H1 (cell line): ENCODE results near the gene GPS2. TPM values are rescaled to one million over a fixed set of nuclear protein-coding genes. Genes with fewer than 3 reads are reported as not detected.

Experiments used
- CTCF ChIA-PET: fragments of 300-600 bp; sonication (Branson Sonifier 250); formaldehyde crosslinking; loops from one replicate; lab custom pipeline; 2021; ENCODE audit not compliant: partially characterized antibody; lab: Charles Lee
- POLR2A ChIA-PET: fragments of 300-600 bp; sonication (Branson Sonifier 250); formaldehyde crosslinking; loops from one replicate; lab custom pipeline; 2021; ENCODE audit warnings: inconsistent platforms; ENCODE audit not compliant: partially characterized antibody; lab: Charles Lee
- DNase-seq, 2 experiments: peaks; one replicate each; pipeline versions ENCODE4 v3.0.0 to v3.0.0-alpha.2; 2010 to 2022; ENCODE audit warnings: low spot score in 2 of 2, low read depth in 1 of 2, mixed read lengths in 1 of 2
- FAIRE-seq: peaks from 2 replicates; lab custom pipeline; 2011; peaks lifted over from hg19 to GRCh38; lab: Jason Lieb, UNC
- H2AFZ ChIP-seq: 2 replicates; pipeline ENCODE4 v1.8.1; 2012; ENCODE audit warnings: low read length, inconsistent platforms
- H2AK5ac ChIP-seq: 2 replicates; pipeline ENCODE4 v1.6.1; 2013; ENCODE audit warnings: low read depth, low read length
- H2BK120ac ChIP-seq: replicated peaks from 2 replicates; pipeline ENCODE3; 2013; ENCODE audit warnings: low read depth, low read length, inconsistent platforms
- H2BK12ac ChIP-seq: 2 replicates; pipeline ENCODE4 v1.6.1; 2013; ENCODE audit warnings: low read depth, low read length
- H2BK15ac ChIP-seq: 2 replicates; pipeline ENCODE4 v1.6.1; 2013; ENCODE audit warnings: low read length
- H2BK20ac ChIP-seq: 2 replicates; pipeline ENCODE4 v1.6.1; 2013; ENCODE audit warnings: low read length
- H2BK5ac ChIP-seq: 2 replicates; pipeline ENCODE4 v1.6.1; 2013; ENCODE audit warnings: low read depth, low read length
- H3K14ac ChIP-seq: 2 replicates; pipeline ENCODE4 v1.6.1; 2013; ENCODE audit warnings: inconsistent platforms; ENCODE audit not compliant: insufficient read length
- H3K18ac ChIP-seq: 2 replicates; pipeline ENCODE4 v1.6.1; 2013; ENCODE audit warnings: low read length; ENCODE audit errors: extremely low read depth
- H3K23ac ChIP-seq: 2 replicates; pipeline ENCODE4 v1.6.1; 2013; ENCODE audit warnings: inconsistent platforms; ENCODE audit not compliant: insufficient read length
- H3K23me2 ChIP-seq: 2 replicates; pipeline ENCODE4 v1.6.1; 2013; ENCODE audit warnings: low read depth, low read length
- H3K27ac ChIP-seq: 2 replicates; pipeline ENCODE4 v1.6.1; 2011; ENCODE audit warnings: low read depth, low read length, inconsistent platforms
- H3K27me3 ChIP-seq, 4 experiments: replicated peaks in 1 of 4; 1 replicate in 1 of 4; 2 replicates in 3 of 4; pipeline versions ENCODE4 v1.6.1 to v1.8.1; 2011 to 2013; ENCODE audit warnings: low read length in 3 of 4, mild to moderate bottlenecking in 3 of 4, inconsistent platforms in 2 of 4, mixed read lengths in 2 of 4, moderate library complexity in 1 of 4; ENCODE audit not compliant: control insufficient read depth in 3 of 4, insufficient read depth in 3 of 4; ENCODE audit errors: extremely low read depth in 1 of 4
- H3K36me3 ChIP-seq, 4 experiments: 2 replicates each; pipeline versions ENCODE4 v1.6.1 to v1.8.1; 2011 to 2013; ENCODE audit warnings: mild to moderate bottlenecking in 4 of 4, low read length in 3 of 4, moderate library complexity in 2 of 4, control low read depth in 1 of 4, inconsistent platforms in 1 of 4; ENCODE audit not compliant: insufficient read depth in 4 of 4, control insufficient read depth in 2 of 4
- H3K4ac ChIP-seq: replicated peaks from 2 replicates; pipeline ENCODE3; 2013; ENCODE audit warnings: low read length, low read depth, mixed read lengths, inconsistent platforms; ENCODE audit not compliant: insufficient read length
- H3K4me1 ChIP-seq, 4 experiments: replicated peaks in 1 of 4; 1 replicate in 1 of 4; 2 replicates in 3 of 4; pipeline versions ENCODE4 v1.6.1 to v1.8.1; 2011 to 2013; ENCODE audit warnings: low read length in 3 of 4, inconsistent platforms in 2 of 4, mixed read lengths in 1 of 4; ENCODE audit not compliant: insufficient read depth in 4 of 4, control insufficient read depth in 3 of 4
- H3K4me2 ChIP-seq, 2 experiments: 2 replicates each; pipeline versions ENCODE4 v1.6.1 to v1.8.1; 2011 to 2013; ENCODE audit warnings: low read depth in 2 of 2, low read length in 2 of 2, control low read depth in 1 of 2, inconsistent platforms in 1 of 2, mild to moderate bottlenecking in 1 of 2; ENCODE audit not compliant: insufficient read depth in 1 of 2
- H3K4me3 ChIP-seq, 4 experiments: fragments of 200-600, 300-600 bp in 1 of 4; sonication (generic), shearing (Covaris generic), sonication (Bioruptor Twin) in 1 of 4; 2 replicates each; pipeline versions ENCODE4 v1.5.1 to v1.8.1; 2011 to 2016; ENCODE audit warnings: low read length in 4 of 4, low read depth in 3 of 4, control low read depth in 2 of 4, inconsistent platforms in 2 of 4, mild to moderate bottlenecking in 2 of 4, mixed read lengths in 1 of 4, moderate library complexity in 1 of 4; ENCODE audit not compliant: insufficient read depth in 2 of 4; ENCODE audit errors: extremely low read depth in 1 of 4
- H3K56ac ChIP-seq: replicated peaks from 2 replicates; pipeline ENCODE3; 2013; ENCODE audit warnings: low read depth, mild to moderate bottlenecking, mixed read lengths, low read length, inconsistent platforms; ENCODE audit not compliant: insufficient read length
- H3K79me1 ChIP-seq: 2 replicates; pipeline ENCODE4 v1.6.1; 2013; ENCODE audit warnings: low read depth, low read length, control low read depth
- H3K79me2 ChIP-seq, 2 experiments: 2 replicates each; pipeline versions ENCODE4 v1.6.1 to v1.8.1; 2012 to 2013; ENCODE audit warnings: low read length in 2 of 2, mild to moderate bottlenecking in 2 of 2, inconsistent platforms in 1 of 2; ENCODE audit not compliant: insufficient read depth in 2 of 2, control insufficient read depth in 1 of 2
- H3K9ac ChIP-seq, 4 experiments: replicated peaks in 1 of 4; 1 replicate in 1 of 4; 2 replicates in 3 of 4; pipeline versions ENCODE4 v1.6.1 to v1.8.1; 2011 to 2013; ENCODE audit warnings: low read depth in 3 of 4, low read length in 3 of 4, control low read depth in 2 of 4, mild to moderate bottlenecking in 2 of 4, moderate library complexity in 2 of 4, inconsistent platforms in 1 of 4; ENCODE audit errors: extremely low read depth in 1 of 4
- H3K9me3 ChIP-seq, 2 experiments: 2 replicates each; pipeline versions ENCODE4 v1.6.1 to v1.8.1; 2012 to 2013; ENCODE audit warnings: mild to moderate bottlenecking in 2 of 2, moderate library complexity in 2 of 2, control low read depth in 1 of 2, inconsistent platforms in 1 of 2, low read depth in 1 of 2, low read length in 1 of 2, mixed read lengths in 1 of 2; ENCODE audit not compliant: insufficient read depth in 2 of 2
- H4K20me1 ChIP-seq, 2 experiments: replicated peaks in 1 of 2; 2 replicates each; pipeline versions ENCODE3 to v1.8.1; 2011 to 2013; ENCODE audit warnings: inconsistent platforms in 2 of 2, low read length in 2 of 2, mild to moderate bottlenecking in 1 of 2; ENCODE audit not compliant: insufficient read depth in 2 of 2, control insufficient read depth in 1 of 2
- H4K5ac ChIP-seq: 2 replicates; pipeline ENCODE4 v1.6.1; 2013; ENCODE audit warnings: low read length, low read depth, mixed read lengths, inconsistent platforms; ENCODE audit not compliant: insufficient read length
- H4K8ac ChIP-seq: 2 replicates; pipeline ENCODE4 v1.8.0; 2013; ENCODE audit warnings: mild to moderate bottlenecking, moderate library complexity, low read length, inconsistent platforms; ENCODE audit not compliant: insufficient read depth; ENCODE audit errors: extremely low read depth
- H4K91ac ChIP-seq: replicated peaks from 2 replicates; pipeline ENCODE3; 2013; ENCODE audit warnings: low read length, mixed read lengths, inconsistent platforms; ENCODE audit not compliant: insufficient read length
- CHD1 ChIP-seq: IDR thresholded peaks from 2 replicates; pipeline ENCODE4 v1.6.1; 2012; ENCODE audit warnings: low read depth, low read length, improper control_type of control experiment
- CTCF ChIP-seq, 3 experiments: IDR thresholded peaks; 1 replicate in 2 of 3; 2 replicates in 1 of 3; pipeline versions ENCODE4 v1.5.1 to v1.6.1; 2011; ENCODE audit warnings: low read length in 3 of 3, mild to moderate bottlenecking in 3 of 3, inconsistent platforms in 2 of 3, low read depth in 1 of 3, moderate library complexity in 1 of 3; ENCODE audit not compliant: insufficient read depth in 1 of 3; ENCODE audit errors: control extremely low read depth in 1 of 3
- GABPA ChIP-seq: IDR thresholded peaks from 2 replicates; pipeline ENCODE4 v1.6.1; 2011; ENCODE audit warnings: mild to moderate bottlenecking, low read length, moderate library complexity, borderline replicate concordance; ENCODE audit not compliant: insufficient read depth
- HDAC6 ChIP-seq: IDR thresholded peaks from one replicate; pipeline ENCODE4 v1.7.1; 2012; ENCODE audit warnings: low read depth, mild to moderate bottlenecking, inconsistent platforms, low read length, moderate library complexity
- KDM1A ChIP-seq: fragments of 200-600, 300-600 bp; sonication (generic); IDR thresholded peaks from 2 replicates; pipeline ENCODE4 v1.7.1; 2016; ENCODE audit warnings: mild to moderate bottlenecking, low read length, borderline replicate concordance
- KDM4A ChIP-seq: IDR thresholded peaks from one replicate; pipeline ENCODE4 v1.7.1; 2012; ENCODE audit warnings: low read depth, mild to moderate bottlenecking, moderate library complexity, low read length, inconsistent platforms; ENCODE audit not compliant: severe bottlenecking
- KDM5A ChIP-seq: fragments of 200-600 bp; IDR thresholded peaks from 2 replicates; pipeline ENCODE4 v1.7.1; 2012; ENCODE audit warnings: mild to moderate bottlenecking, low read length, inconsistent platforms, mixed read lengths
- MAFK ChIP-seq: IDR thresholded peaks from 2 replicates; pipeline ENCODE4 v1.6.1; 2012; ENCODE audit warnings: low read depth, mild to moderate bottlenecking, improper control_type of control experiment, low read length
- POLR2A ChIP-seq, 2 experiments: IDR thresholded peaks; 1 replicate in 1 of 2; 2 replicates in 1 of 2; pipeline ENCODE4 v1.6.1; 2011; ENCODE audit warnings: low read depth in 2 of 2, low read length in 2 of 2, mild to moderate bottlenecking in 2 of 2; ENCODE audit errors: control extremely low read depth in 1 of 2
- POLR2AphosphoS5 ChIP-seq: IDR thresholded peaks from 2 replicates; pipeline ENCODE4 v1.6.1; 2011; ENCODE audit warnings: low read depth, low read length
- whole genome bisulfite sequencing, 2 experiments: shearing (Covaris generic) in 1 of 2; methylation state at CpG; one replicate each; pipeline versions ENCODE4 v1.1.6 to v1.1.7; 2013 to 2015; ENCODE audit warnings: low lambda C conversion rate in 2 of 2, mixed read lengths in 2 of 2, inconsistent platforms in 1 of 2, low coverage in 1 of 2, missing lambda C conversion rate in 1 of 2; ENCODE audit not compliant: insufficient replicate concordance in 2 of 2, insufficient coverage in 1 of 2, insufficient read length in 1 of 2; ENCODE audit errors: extremely low coverage in 1 of 2, missing lambda C conversion rate in 1 of 2; 5-methylcytosine and 5-hydroxymethylcytosine counted together
- polyA plus RNA-seq, 7 experiments: library from polyadenylated mRNA; depleted of rRNA in 3 of 7; stranded (reverse) in 5 of 7; unstranded in 2 of 7; fragments of >200 nt in 5 of 7; fragments of 200-250 nt in 2 of 7; gene quantifications; 1 replicate in 5 of 7; 2 replicates in 1 of 7; 4 replicates in 1 of 7; pipeline versions ENCODE4 v1.2.1 to v1.2.3, GENCODE V29; 2011 to 2013; ENCODE audit warnings: missing spikeins in 2 of 7, mixed read lengths in 2 of 7
- total RNA-seq: library from RNA; stranded (reverse); fragmentation: NEBNext Ultra II Directional; extraction: Animal tissue kit (Norgen Biotek cat#: 25700); gene quantifications from 2 replicates; pipeline ENCODE4 v1.2.1, GENCODE V29; 2021

GPS2 gene
- total and polyA plus RNA-seq, 2 of the 8 experiments (the other 6 are each of a cell fraction or from before 2014, with no cell fraction given), result 67.0 to 152 TPM

GRCh38 chr17:7289256-7290032 is 25.7 kb downstream of the GPS2 start:
- POLR2A ChIA-PET, result interaction anchor here (0.6 to 6.7 kb wide), 12 partner anchors 8 to 842 kb away, joined by 3 to 94 read pairs (median 4); partner anchors contain the start of genes CLDN7, CTDNEP1, ELP5 and GABARAP
- no peaks in the 10 kb centered on the region; a peak in 2 of 7 replicates for H3K27me3 ChIP-seq
- no peak overlapping the region for H4K8ac ChIP-seq
- no peak overlapping the region for H2BK120ac ChIP-seq
- no peak overlapping the region for H3K9ac ChIP-seq
- no peak overlapping the region for H3K18ac ChIP-seq
- no peak overlapping the region for H4K5ac ChIP-seq
- peaks cover 0 to 6% (median 3%) of the 10 kb centered on the region in 4 experiments; a peak in 3 of 8 replicates for H3K36me3 ChIP-seq
- no peak overlapping the region for H3K14ac ChIP-seq
- peaks cover 2% of the 10 kb centered on the region; the same call in 1 of the 2 replicates for H3K79me1 ChIP-seq
- H3K27ac ChIP-seq, result no peak overlapping the region
- DNase-seq, result no peak
- H3K4ac ChIP-seq, result no peak overlapping the region
- no peak for FAIRE-seq
- no peak overlapping the region for H4K91ac ChIP-seq
- H3K23ac ChIP-seq, result no peak overlapping the region
- H4K20me1 ChIP-seq, result peaks cover 0 to 9% of the 10 kb centered on the region in 2 experiments
- no peak overlapping the region for H2BK5ac ChIP-seq
- no peak overlapping the region for H2AK5ac ChIP-seq
- H2BK12ac ChIP-seq, result no peak overlapping the region
- H3K4me1 ChIP-seq, result peaks cover 0 to 9% (median 7%) of the 10 kb centered on the region in 4 experiments; a peak in 6 of 7 replicates
- H3K23me2 ChIP-seq, result no peaks in the 10 kb centered on the region; the same call in 1 of the 2 replicates
- H3K79me2 ChIP-seq, result no peaks in the 10 kb centered on the region
- H2BK15ac ChIP-seq, result no peak overlapping the region
- no peaks in the 10 kb centered on the region for H3K9me3 ChIP-seq
- H3K4me2 ChIP-seq, result no peak overlapping the region
- H3K56ac ChIP-seq, result no peak overlapping the region
- WGBS, 2 experiments, result 90% methylated on average over 10 of the region's 18 CpGs; no CpG with 5 or more reads in 1 of the 2 experiments
- no peak overlapping the region for H2BK20ac ChIP-seq
- no peak overlapping the region for H2AFZ ChIP-seq
- H3K4me3 ChIP-seq, result no peak overlapping the region
- CTCF ChIA-PET, result interaction anchor here (1.2 to 5.7 kb wide), 2 partner anchors 8 to 67 kb away, joined by 3 to 46 read pairs; partner anchors contain the start of gene SLC2A4
- TF ChIP-seq HDAC6 (no peak), POLR2AphosphoS5 (no peak), GABPA (no peak), CTCF (IDR thresholded peaks at IDR 0.05; ENCODE audit: control extremely low read depth in 1 of 3, insufficient read depth in 1 of 3, low read depth in 1 of 3, low read length in 3 of 3) (no peak), MAFK (no peak), KDM5A (no peak), POLR2A (IDR thresholded peaks at IDR 0.05; ENCODE audit: control extremely low read depth in 1 of 2, low read depth in 2 of 2, low read length in 2 of 2) (no peak; a peak in 1 of 3 replicates), KDM1A (no peak), KDM4A (no peak), CHD1 (no peak)
